ENCODE results near the gene SIGLEC12.

The SIGLEC12 gene

DNA sequence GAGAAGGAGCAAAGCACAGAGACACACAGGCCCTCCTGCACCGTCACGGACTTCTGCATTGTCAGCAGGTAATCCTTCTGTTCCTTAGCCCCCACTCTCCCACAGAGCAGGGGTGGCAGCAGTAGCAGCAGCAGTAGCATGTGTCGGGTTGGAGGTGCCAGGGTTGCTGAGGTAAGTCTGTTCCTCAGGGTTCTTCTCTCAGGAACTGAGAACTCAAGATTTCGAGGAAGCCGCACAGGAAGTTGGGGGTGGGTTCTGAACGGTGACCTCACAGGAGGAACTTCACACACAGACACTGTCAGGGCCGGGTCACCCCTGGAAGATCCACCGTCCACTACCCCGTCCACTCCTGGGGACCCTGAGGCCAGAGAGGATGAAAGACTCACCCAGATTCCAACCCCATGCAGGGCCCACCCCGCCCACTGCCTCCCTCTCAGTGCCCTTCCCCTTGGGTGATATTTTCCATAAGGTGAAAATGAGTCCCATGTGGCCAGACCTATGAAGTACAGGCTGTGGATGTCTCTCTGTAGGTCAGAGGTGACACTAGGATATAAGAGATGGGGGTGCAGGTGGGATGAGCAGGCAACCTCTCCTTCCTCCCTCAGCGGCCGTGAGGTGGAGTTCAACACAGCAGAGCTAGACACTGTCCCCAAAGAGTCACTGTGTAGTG is at the start of gene SIGLEC12:
Gene SIGLEC12 (minus strand): TSS at position 207 of the 670 bp plus-strand sequence. CDS start 67 bp downstream, at position 140.
- DNase-seq (ENCODE audit: low spot score) = no peak

DNA sequence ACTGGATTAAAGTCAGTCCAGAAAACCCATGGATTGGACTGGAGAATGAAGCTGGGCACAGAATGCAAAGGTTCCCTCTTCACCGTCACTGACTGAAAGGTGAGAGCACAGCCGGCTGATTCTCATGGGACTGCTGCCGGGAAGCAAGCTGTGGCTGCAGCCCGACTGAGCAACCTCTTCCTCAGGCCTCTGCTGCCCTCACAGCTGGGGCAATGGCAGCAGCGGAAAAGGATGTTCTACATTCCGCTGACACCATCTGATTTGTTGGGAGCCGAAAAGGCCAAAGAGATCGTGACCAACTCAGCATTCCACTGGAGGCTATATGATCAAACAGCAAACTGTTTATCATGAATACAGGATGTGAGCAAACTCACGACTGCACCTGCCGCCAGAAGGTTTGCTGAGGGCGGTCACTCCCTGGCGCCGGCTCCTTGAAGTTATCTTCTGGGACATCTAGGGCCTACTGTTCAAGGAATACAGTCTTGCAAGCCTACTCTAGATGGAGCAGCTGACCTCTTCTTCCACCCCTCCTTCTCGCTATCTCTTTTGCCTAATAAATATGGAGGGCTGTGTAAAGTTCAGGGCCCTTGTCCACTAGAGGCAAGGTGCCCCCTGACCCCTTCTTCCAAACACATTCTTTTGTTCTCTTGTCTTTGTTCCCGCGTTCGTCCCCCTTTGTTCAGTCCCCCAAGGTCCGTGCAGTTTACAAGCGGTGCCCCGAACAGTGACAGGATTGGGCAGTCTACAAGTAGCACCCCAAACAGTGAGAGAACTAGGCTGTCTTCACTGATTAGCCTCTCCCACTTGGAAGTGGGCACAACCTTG is 49.5 kb upstream of the SIGLEC12 start:
- DNase-seq (ENCODE audit: low spot score) = no peak

DNA sequence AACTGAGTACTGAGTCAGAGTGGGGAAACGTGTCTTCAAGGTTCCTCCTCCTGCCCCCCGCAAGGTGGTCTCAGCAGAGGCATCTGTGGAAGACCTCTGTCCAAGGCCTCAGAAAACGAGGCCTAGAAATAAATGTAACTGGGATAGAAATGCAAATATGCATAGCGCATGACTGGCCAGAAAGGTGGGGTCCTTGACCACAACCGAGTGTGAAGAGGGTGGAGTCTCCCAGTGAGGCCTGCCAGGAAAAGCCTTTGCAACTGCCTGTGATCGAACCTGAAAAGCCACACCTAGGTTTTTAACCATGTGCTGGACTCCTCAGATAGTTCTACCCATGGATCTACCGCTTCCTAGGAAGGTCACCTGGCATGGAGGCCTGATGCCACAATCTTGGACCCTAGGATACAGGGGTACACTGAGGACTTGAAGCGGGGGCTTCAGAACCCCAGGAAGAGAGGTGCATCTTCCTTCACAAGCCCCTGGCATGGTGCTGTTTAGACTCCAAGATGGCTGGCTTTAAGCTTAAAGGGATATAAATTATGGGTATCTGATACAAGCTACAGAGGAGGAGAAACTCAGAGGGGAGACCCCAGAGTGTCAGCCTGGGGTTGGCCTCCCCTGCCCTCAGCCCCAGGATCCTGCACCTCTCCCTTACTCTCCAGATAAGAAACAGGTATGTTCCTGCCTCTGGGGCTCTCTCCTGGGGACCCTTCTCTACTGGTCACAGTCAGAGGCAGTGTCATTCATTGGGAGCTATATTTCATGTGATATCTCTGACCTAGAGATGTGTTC is 48.1 kb upstream of the SIGLEC12 start:
- no peak for DNase-seq (ENCODE audit: low spot score)

DNA sequence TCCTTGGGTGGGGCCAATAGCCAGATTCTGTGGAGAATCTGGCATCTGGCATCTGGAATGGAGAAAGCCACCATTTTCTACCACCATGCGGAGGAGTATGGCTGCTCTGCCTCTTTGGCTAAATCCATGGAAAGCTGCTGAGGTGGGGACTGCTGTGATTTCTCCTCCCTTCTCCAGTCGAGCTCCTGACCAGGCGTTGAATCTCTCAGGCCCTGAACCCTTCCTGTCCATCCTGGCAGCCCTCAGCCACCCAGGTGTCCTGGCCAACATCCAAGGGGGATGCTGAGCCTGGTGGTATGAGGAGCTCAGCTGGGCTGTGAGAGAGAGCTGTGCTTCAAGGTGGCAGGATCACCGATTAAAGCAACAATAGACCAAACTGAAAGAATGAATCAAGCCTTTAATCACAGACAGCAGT is 47.3 kb upstream of the SIGLEC12 start:
- DNase-seq (ENCODE audit: low spot score) = no peak

DNA sequence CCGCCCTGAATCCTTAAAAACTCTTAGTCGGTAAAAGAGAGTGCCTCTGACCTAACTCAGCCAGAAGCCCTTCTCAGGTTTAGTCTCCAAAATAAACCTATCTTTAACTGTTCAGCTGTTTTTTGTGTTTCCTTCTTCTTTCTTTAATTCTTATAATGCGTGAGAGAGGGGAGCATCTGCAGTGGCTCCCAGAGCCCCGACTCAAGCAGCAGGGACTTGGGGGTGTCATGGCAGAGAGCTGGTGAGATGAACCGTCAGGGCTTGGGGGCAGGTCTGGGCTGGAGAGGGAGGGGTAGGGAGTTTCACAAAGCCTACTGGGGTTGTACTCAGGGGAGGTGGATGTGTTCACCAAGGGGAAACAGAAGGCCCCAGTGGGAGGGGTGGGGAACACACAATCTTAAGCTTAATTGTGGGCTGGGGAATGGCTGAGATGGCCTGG is 46.6 kb upstream of the SIGLEC12 start:
- DNase-seq (ENCODE audit: low spot score) = no peak

DNA sequence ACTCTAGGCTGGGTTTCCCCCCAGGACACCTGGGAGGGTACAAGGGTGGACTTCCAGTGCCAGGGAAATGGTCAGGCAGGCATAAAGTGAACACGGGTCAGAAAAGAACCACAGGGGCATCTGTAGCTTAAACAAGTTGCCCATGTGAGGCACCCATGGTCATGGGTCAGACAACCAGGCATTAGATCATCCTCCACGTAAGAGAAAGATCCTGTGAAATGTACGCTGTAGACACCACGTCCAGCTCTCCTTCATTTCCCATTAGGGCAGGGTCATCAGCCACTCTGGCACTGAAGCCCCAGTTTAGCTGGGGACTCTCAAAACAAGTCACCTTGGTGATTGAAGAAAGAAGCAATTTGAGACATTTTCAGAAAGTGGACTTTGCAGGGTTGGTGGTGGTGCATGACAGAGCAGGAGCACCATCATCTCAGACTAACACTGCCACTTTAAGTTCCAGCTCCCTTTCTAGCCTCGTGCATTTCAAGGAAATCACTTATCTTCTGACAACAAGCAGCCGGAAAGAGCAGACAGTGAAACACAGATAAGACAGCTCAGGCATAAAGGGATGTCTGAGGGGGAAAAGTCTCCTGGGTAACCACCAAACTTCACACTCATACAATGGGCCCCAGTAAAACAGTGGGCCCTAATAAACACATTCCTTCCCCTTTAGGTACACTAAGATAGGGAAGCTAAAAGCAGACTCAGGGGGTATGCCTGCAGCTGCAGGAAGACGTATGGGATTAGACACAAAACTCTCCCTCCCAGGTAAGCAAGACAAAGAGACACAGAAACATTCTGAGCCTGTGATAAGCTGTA is 46.0 kb upstream of the SIGLEC12 start:
- DNase-seq (ENCODE audit: low spot score) = no peak

DNA sequence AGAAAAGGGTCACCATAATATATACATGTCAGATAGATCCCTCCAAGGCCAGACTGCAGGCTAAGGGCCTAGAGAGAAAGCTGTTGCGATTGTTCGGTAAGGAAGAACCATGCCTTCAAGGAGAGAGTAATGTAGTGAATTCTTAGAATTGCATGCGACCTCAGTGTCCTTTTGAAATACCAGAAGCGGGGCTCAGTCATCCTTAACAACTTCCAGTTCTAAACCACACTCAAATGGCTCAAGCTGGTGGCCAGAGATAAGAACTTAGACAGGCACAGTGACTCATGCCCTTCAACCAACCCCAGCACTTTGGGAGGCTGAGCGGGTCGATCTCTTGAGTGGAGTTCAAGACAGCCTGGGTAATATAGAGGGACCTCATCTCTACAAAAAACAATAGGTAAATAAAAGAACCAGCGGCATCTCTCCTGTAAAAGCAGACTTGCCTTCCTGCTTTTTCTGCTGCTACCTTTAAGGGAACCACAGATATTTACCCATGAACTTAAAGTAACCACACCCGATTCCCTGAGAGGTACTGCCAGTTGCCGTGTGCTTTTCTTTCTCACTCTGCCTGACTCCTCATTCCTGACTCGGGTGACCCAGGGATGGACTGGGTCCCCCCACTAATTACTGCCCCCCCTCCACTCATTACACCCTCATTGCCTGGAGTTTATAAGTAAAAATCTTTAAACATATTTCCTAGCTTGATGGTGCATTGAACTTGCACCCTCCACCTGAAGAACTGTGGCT is 45.2 kb upstream of the SIGLEC12 start:
- DNase-seq (ENCODE audit: low spot score) = no peak

DNA sequence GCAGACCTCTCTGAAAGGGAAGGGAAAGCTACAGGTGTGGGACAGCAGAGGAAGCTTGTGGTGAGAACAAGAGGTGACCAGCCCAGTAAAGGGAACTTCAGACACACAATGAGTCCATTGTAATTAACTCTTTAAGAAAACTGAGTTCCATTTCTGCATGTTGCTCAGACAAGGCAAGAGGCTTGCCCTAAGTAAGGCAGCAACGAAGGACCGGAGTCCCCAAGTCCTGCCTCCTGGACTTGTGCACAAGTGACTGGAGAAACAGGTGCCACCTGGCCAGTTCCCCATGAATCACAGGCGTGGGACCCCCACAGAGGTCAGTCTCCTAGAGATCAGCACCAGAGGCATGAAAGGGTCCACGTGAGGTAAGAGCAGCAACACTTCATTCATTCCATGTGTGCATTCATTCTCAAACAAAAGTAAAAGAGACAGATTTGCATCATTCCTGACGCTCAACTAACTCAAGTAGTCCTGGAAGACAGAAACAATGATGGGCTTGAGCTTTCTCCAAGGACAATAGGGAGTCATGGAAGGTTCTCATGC is 44.6 kb upstream of the SIGLEC12 start:
- DNase-seq (ENCODE audit: low spot score) = no peak

DNA sequence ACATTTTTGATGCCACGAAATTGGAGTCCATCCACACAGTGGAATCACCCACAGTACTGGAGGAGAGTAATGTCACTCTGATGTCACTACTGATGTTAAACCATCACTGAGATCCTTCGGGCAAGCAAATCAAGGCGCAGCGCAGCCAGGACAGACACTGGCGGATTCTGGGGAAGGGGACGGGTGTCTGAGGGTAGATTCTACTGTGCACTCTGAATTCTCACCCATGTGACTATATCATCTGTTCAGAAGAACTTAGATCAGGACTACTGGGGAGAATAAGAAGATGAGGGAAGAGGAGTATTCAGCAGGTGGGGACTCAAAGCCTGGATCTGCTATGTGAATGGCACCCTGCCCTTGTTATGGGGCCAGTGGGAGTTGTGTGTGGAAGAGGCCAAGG is 42.4 kb upstream of the SIGLEC12 start:
- no peak for DNase-seq (ENCODE audit: low spot score)

DNA sequence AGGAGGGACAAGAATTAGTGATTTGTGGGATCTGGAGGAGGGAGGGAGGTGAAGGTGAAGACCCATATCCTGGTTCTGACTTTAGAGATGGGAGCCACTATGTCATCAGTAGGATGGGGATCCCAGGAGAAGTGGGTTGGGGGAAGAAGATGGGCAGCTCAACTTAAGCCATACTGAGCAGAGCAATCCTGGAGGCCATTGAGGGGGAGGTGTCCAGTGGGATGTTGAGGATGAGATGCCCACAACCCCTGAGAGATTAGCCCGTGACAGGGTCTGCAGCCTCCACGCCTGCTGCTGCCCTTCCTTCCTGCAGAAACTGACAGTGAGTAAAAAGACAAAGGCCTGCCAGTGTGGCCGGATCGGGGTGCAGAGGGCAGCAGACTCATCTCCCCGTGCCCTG is 41.1 kb upstream of the SIGLEC12 start:
- no peak for DNase-seq (ENCODE audit: low spot score)

DNA sequence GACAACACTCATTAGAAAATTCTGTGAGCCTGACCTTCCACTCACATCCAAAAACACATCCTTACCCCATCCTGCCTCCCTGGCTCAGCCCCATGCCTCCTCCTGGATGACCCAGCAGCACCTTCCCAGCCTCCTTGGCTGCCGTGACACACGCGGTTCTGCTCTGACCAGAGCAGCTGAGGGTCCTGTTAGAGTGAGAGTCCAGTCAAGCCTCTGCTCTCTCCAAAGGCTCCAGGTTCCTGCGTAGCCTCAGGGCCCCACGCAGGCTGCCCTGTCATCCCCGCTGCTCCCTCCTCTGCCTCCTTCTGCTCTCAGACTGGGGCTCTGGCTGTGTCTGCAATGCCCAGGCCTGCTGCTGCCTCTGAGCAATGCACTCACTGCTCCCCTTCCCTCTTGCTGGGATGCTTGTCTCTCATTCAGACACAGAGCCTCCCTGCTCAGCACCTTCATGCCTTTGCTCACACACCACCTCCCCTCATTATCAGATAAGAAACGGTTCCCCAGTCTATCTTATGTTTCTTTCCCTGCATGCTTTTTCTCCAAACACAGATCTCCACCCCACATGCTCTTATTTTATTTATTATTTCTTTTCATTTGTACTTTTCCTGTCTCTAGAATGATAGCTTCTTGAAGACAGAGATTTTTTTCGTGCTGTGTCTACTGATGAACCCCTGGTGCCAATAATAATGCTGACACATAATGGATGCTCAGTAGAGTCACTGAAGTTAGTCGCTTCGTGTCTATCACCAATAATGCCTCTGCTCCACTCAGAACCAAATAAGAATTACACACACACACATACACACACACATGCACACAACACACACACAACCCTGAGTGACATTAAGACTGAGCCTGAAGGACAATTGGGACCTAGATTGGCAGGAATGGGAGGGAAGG is 40.1 kb upstream of the SIGLEC12 start:
- no peak for DNase-seq (ENCODE audit: low spot score)

DNA sequence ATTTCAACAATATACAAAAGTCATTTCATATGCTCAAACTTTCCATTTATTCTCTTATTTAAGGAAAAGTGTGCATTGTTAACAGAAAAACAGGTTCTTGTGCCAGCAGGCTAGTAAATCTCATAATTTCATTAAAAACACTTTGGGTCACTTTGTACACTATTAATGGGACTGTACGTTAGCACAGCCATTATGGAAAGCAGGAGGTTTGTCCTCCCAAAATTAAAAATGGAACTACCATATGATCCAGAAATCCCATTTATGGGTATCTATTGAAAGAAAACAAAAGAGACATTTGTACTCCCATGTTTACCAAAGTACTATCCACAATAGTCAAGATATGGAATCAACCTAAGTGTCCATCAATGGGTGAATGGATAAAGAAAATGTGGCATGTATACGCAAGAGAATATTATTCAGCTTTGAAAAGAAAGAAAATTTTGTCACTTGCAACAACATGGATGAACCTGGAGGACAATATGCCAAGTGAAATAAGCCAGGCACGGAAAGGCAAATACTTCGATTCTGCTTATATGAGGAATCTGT is 38.3 kb upstream of the SIGLEC12 start:
- no peak for DNase-seq (ENCODE audit: low spot score)

DNA sequence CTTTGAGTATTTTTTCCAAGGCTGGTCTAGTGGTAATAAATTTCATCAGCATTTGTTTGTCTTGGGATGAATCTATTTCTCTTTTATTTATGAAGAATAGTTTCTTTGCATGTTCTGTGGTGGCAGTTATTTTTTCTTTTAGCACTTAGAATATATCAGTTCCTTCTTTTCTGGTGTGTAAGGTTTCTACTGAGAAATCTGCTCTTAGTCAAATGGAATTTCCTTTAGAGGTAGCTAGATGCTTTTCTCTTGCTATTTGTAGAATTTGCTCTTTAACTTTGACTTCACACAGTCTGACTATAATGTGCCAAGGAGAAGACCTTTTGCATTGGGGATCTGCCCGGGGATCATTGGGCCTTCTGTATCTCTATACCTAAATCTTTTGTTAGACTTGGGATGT is 33.9 kb upstream of the SIGLEC12 start:
- DNase-seq (ENCODE audit: low spot score) = no peak

DNA sequence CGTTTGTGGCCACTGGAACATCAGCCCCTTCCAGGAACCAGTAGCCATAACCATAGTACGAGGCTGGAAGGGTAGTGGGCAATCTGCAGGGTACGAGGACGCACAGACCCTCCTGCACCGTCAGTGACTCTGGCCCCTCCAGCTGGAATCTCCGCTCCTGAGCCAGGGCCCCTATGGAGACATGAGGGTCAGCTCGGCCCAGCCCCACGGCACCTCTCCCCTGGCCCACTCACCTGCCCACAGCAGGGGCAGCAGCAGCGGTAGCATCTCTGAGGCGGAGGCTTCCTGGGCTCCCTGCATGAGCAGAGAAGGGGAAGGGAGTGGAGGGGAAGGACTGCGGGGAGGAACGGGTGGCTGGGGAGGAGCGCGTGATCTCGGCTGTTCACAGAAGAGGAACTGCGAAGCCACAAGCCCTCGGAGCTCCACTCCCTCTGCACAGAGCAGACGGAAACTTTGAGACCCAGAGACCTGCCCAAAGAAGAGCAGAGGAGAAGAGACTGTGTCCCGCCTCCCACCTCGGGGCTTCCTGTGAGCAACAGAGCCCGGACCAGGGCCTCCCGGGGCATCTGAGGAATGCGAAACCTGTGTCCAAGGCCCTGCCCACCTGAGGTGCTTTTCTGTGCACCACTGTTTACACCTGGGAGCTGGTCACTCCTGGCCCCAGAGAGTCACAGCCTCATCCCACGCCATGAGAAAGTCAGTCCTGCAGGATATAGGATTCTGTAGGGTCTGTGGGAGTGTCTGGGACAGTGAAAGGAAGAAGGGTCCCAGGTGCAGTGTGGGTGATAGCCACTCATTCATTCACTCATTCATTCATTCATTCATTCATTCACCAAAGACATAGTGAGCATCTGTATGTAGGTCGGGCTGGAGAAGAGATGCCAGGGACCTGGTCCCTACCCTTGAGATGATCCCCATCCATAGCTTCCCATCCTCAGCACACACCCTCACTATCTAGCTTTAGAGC is 30.0 kb upstream of the SIGLEC12 start, which contains the start of gene SIGLEC6:
Gene SIGLEC6 (minus strand): TSS at position 322 of the 967 bp plus-strand sequence. CDS start 22 bp downstream, at position 300.
- DNase-seq (ENCODE audit: low spot score) = peak; percentile 21

DNA sequence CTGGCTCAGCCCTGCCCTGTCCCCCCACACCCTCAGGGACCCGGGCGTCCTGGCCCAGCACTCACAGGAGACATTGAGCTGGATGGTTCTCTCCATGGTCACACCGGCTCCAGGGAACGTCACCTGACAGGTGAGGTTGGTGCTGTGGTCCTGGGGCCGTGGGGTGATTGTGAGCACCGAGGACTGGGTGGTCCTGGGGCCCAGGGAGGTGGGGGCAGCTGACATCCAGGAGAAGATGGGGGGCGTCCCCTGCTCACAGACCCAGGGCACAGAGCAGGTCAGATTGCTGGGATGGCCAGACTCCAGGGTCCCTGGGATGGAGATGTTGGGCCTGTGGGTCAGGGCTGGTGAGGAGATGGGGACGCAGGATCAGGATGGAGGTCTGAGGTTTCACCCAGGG is 29.0 kb upstream of the SIGLEC12 start:
- no peak for DNase-seq (ENCODE audit: low spot score)

DNA sequence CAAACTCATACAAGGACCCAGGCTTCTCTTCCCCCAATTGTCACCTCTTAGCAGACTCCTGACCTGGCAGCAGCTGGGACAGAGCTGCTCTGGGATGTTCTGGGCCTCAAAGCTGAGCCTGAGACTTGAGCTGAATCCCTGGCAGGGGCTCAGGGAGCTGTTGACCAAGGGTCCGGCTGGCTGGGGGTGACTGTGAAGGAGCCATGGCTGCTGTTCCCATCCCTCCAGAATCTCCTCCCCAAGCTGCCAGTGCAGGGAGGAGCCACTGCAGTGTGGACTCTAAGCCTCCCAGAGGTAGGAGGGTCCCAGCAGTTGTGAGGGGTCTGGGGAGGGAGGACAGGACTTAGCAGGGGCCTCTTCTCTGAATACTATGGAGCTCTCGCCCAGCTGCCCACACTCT is 27.7 kb upstream of the SIGLEC12 start:
- DNase-seq (ENCODE audit: low spot score) = no peak

DNA sequence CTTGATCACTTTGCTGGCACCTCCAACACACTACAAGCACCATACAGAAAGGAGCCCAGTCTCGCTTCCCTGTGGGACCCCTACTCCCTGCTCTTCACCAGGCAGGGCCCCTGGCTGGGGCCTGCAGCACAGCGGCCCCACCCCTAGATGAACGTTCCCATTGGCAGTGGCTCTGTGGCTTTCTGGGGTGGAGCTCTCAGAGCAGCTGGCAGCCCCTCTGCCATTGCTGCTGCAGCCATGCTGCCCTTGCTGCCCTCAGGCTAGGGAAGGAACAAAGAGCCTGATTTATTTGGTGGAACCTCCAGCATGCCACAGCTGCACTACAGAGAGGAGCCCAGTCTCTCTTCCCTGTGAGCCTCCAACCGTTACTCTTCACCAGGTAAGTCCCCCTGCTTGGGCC is 24.1 kb upstream of the SIGLEC12 start:
- no peak for DNase-seq (ENCODE audit: low spot score)

DNA sequence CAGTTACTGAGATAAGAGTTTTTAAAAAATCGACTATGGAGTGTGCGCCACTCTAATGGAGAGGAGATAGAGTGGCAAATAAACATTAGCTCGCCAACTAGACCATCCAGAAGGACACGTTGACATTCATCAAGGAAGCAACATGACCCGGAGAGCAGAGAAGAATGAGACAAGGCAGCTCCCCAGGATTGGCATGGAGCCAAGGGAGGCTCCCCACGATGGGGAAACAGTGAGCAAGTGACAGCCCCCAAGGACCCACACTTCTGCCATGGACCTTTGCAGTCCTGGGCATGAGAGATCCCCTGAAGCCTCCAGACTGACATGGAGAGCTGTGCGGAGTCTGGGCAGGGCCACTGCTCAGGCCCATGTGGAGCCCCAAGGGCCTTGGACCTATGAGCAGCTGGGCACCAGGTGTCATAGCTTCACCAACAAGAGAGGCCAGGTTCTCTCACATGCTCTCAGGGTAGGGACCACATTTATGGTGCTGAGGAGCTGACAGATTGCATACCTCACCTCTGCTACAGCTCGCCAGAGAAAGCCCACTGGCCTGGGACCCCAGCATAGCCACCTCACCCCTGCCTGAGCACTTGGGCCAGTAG is 23.2 kb upstream of the SIGLEC12 start:
- no peak for DNase-seq (ENCODE audit: low spot score)

Data from germinal center (tissue), 1 donor.